RWPE1 (cell line): ENCODE data around the gene LRRTM4.

ENCODE experiments used
- CTCF ChIA-PET: fragments of 350-600 bp; sonication (Branson Sonifier 250); formaldehyde crosslinking; extraction: SDS; loops from one replicate; lab custom pipeline; 2021; lab: Yijun Ruan, JAX
- POLR2A ChIA-PET: fragments of 400-600 bp; formaldehyde crosslinking; extraction: SDS; loops from one replicate; lab custom pipeline; 2020; ENCODE audit warnings: antibody characterized with exemption; ENCODE audit not compliant: low non-redundant PET; lab: Yijun Ruan, JAX
- DNase-seq: peaks from one replicate; pipeline ENCODE4 v3.0.0; 2012; ENCODE audit warnings: low spot score
- H3K27ac ChIP-seq: fragments of 450-650 bp; 2 replicates; pipeline ENCODE4 v1.5.1; 2017
- CTCF ChIP-seq: fragments of 450-650 bp; conservative IDR thresholded peaks from 2 replicates; pipeline ENCODE4 v1.5.1; 2017; ENCODE audit warnings: low read depth, mild to moderate bottlenecking

Gene LRRTM4

GRCh38 chr2:77322431-77322830, 199.7 kb downstream of the LRRTM4 start:
- CTCF ChIA-PET: no interaction called here
- DNase-seq: no peak
- POLR2A ChIA-PET: no interaction called here
- no peak for TF ChIP-seq CTCF
- no peak overlapping the region for H3K27ac ChIP-seq

- DNase-seq: no peak
- TF ChIP-seq CTCF: no peak
- CTCF ChIA-PET: no interaction called here
- H3K27ac ChIP-seq: no peak overlapping the region
- POLR2A ChIA-PET: interaction anchor here (0.6 kb wide), 1 partner anchor 11 kb away, joined by 3 read pairs; no protein-coding TSS in a partner anchor
Observed at GRCh38 chr2:77314721-77315120, 207.5 kb downstream of the LRRTM4 start.

- DNase-seq: no peak
- ChIA-PET POLR2A (no interaction called here), CTCF (no interaction called here)
- H3K27ac ChIP-seq: no peak overlapping the region
- no peak for TF ChIP-seq CTCF
Observed at GRCh38 chr2:77310416-77310815, 211.8 kb downstream of the LRRTM4 start.

GRCh38 chr2:77309725-77310124, 212.5 kb downstream of the LRRTM4 start:
- TF ChIP-seq CTCF: no peak
- no peak for DNase-seq
- POLR2A ChIA-PET: no interaction called here
- CTCF ChIA-PET: no interaction called here
- H3K27ac ChIP-seq: no peak overlapping the region

- DNase-seq: no peak
- ChIA-PET POLR2A (no interaction called here), CTCF (interaction anchor here (0.6 to 0.7 kb wide), 2 partner anchors 23 to 1603 kb away, joined by 3 to 4 read pairs; no protein-coding TSS in a partner anchor)
- no peak for TF ChIP-seq CTCF
- H3K27ac ChIP-seq: no peak overlapping the region
Observed at GRCh38 chr2:77301441-77301840, 220.7 kb downstream of the LRRTM4 start.

- POLR2A ChIA-PET: no interaction called here
- CTCF ChIA-PET: no interaction called here
- no peak for TF ChIP-seq CTCF
- H3K27ac ChIP-seq: no peak overlapping the region
- no peak for DNase-seq
Observed at GRCh38 chr2:77296791-77297190, 225.4 kb downstream of the LRRTM4 start.

- POLR2A ChIA-PET: no interaction called here
- H3K27ac ChIP-seq: no peak overlapping the region
- no peak for TF ChIP-seq CTCF
- no peak for DNase-seq
- CTCF ChIA-PET: no interaction called here
Observed at GRCh38 chr2:77294474-77294873, 227.7 kb downstream of the LRRTM4 start.
